Suprapubic skin (tissue), 4 donors: ENCODE results near the gene PTGIS. TPM values are rescaled to one million over a fixed set of nuclear protein-coding genes. Genes with fewer than 3 reads are reported as not detected.
A peak's percentile ranks its signal among the peaks of the same experiment; 100 is the strongest.

ENCODE experiments used
- DNase-seq, 2 donors: peaks; one replicate each; pipeline ENCODE4 v3.0.0-alpha.2; 2019; ENCODE audit warnings: low spot score in 2 of 2
- H3K27ac ChIP-seq: fragments of 200-600 bp; sonication (generic); one replicate; pipeline ENCODE4 v1.5.1; 2019
- H3K27me3 ChIP-seq: fragments of 200-600 bp; sonication (generic); one replicate; pipeline ENCODE4 v1.5.1; 2019
- H3K36me3 ChIP-seq: fragments of 200-600 bp; sonication (generic); one replicate; pipeline ENCODE4 v1.5.1; 2019
- H3K4me1 ChIP-seq: fragments of 200-600 bp; sonication (generic); one replicate; pipeline ENCODE4 v1.5.1; 2019
- H3K4me3 ChIP-seq: fragments of 200-600 bp; sonication (generic); one replicate; pipeline ENCODE4 v1.5.1; 2019; ENCODE audit warnings: mild to moderate bottlenecking
- H3K9me3 ChIP-seq: fragments of 200-600 bp; sonication (generic); one replicate; pipeline ENCODE4 v1.5.1; 2019
- CTCF ChIP-seq, 2 donors: fragments of 200-600 bp in 1 of 2; fragments of 450-650 bp in 1 of 2; sonication (generic) in 1 of 2; IDR thresholded peaks; one replicate each; pipeline ENCODE4 v1.5.1; 2016 to 2019; ENCODE audit warnings: antibody characterized with exemption in 2 of 2, mild to moderate bottlenecking in 1 of 2, moderate library complexity in 1 of 2
- EP300 ChIP-seq: sonication (generic); formaldehyde crosslinking; IDR thresholded peaks from one replicate; pipeline ENCODE4 v1.6.1; 2017; ENCODE audit warnings: antibody characterized with exemption
- POLR2A ChIP-seq, 2 donors: fragments of 450-650 bp; IDR thresholded peaks; one replicate each; pipeline ENCODE4 v1.6.1; 2017; ENCODE audit warnings: antibody characterized with exemption in 2 of 2, mild to moderate bottlenecking in 2 of 2, moderate library complexity in 2 of 2
- POLR2AphosphoS5 ChIP-seq, 3 donors: sonication (generic); formaldehyde crosslinking; IDR thresholded peaks; one replicate each; pipeline ENCODE4 v1.6.1; 2017; ENCODE audit warnings: antibody characterized with exemption in 3 of 3
- WGBS: methylation state at CpG from one replicate; pipeline ENCODE4 v1.1.5; 2018; 5-methylcytosine and 5-hydroxymethylcytosine counted together
- total RNA-seq, 4 donors: library from RNA; depleted of rRNA; stranded (reverse); fragments of >200 nt; gene quantifications; one replicate each; pipeline ENCODE4 v1.1.0, GENCODE V29; 2016

Gene PTGIS
- total RNA-seq, 4 donors from 2014 or later = 4.3 to 14.4 (median 7.0) TPM

GRCh38 chr20:49593466-49594142 lies 25.7 kb upstream of the PTGIS start:
- WGBS = 72% methylated on average over 14 of the region's 15 CpGs
- Histone ChIP-seq H3K4me3 (no peak overlapping the region), H3K36me3 (no peaks in the 10 kb centered on the region), H3K27ac (peak overlapping the region; percentile 50), H3K27me3 (no peaks in the 10 kb centered on the region), H3K9me3 (no peaks in the 10 kb centered on the region), H3K4me1 (peaks cover 15% of the 10 kb centered on the region)
- no peak for DNase-seq
- no peak for TF ChIP-seq CTCF (IDR thresholded peaks at IDR 0.05)
- no peak for TF ChIP-seq EP300
- no peak for TF ChIP-seq POLR2AphosphoS5 (IDR thresholded peaks at IDR 0.05)
- TF ChIP-seq POLR2A (IDR thresholded peaks at IDR 0.05) = no peak

GRCh38 chr20:49592120-49592519 lies 24.2 kb upstream of the PTGIS start:
- Histone ChIP-seq H3K4me3 (no peak overlapping the region), H3K9me3 (no peaks in the 10 kb centered on the region), H3K36me3 (no peaks in the 10 kb centered on the region), H3K27ac (peak overlapping the region; percentile 11), H3K27me3 (peaks cover 3% of the 10 kb centered on the region), H3K4me1 (peaks cover 15% of the 10 kb centered on the region)
- no peak for DNase-seq
- TF ChIP-seq POLR2A (IDR thresholded peaks at IDR 0.05) (no peak), EP300 (no peak), CTCF (IDR thresholded peaks at IDR 0.05) (no peak), POLR2AphosphoS5 (IDR thresholded peaks at IDR 0.05) (no peak)

GRCh38 chr20:49591217-49591865 lies 23.4 kb upstream of the PTGIS start:
- no peak for DNase-seq
- H3K27ac ChIP-seq = peak overlapping the region; percentile 39

GRCh38 chr20:49590163-49591017 lies 22.5 kb upstream of the PTGIS start:
- TF ChIP-seq POLR2AphosphoS5 (IDR thresholded peaks at IDR 0.05) (no peak), EP300 (no peak), CTCF (IDR thresholded peaks at IDR 0.05) (no peak), POLR2A (IDR thresholded peaks at IDR 0.05) (no peak)
- no peak for DNase-seq
- 86% methylated on average over 8 of the region's 8 CpGs for WGBS
- H3K27me3 ChIP-seq = peaks cover 3% of the 10 kb centered on the region
- H3K9me3 ChIP-seq = no peaks in the 10 kb centered on the region
- H3K4me1 ChIP-seq = peaks cover 17% of the 10 kb centered on the region
- no peak overlapping the region for H3K4me3 ChIP-seq
- no peak overlapping the region for H3K27ac ChIP-seq
- H3K36me3 ChIP-seq = no peaks in the 10 kb centered on the region

More at GRCh38 chr20:49591217-49591865, 23.4 kb upstream of the PTGIS start:
- no peak overlapping the region for H3K4me3 ChIP-seq
- H3K27me3 ChIP-seq = peaks cover 3% of the 10 kb centered on the region
- H3K4me1 ChIP-seq = peaks cover 15% of the 10 kb centered on the region
- no peaks in the 10 kb centered on the region for H3K36me3 ChIP-seq
- 60% methylated on average over 4 of the region's 4 CpGs for WGBS
- H3K9me3 ChIP-seq = no peaks in the 10 kb centered on the region
- TF ChIP-seq EP300 (no peak), CTCF (IDR thresholded peaks at IDR 0.05) (no peak), POLR2A (IDR thresholded peaks at IDR 0.05) (no peak), POLR2AphosphoS5 (IDR thresholded peaks at IDR 0.05) (no peak)

- TF ChIP-seq CTCF (IDR thresholded peaks at IDR 0.05) (no peak), POLR2A (IDR thresholded peaks at IDR 0.05) (no peak), POLR2AphosphoS5 (IDR thresholded peaks at IDR 0.05) (no peak), EP300 (no peak)
- WGBS = 93% methylated on average over 6 of the region's 6 CpGs
- Histone ChIP-seq H3K4me3 (no peak overlapping the region), H3K4me1 (peaks cover 20% of the 10 kb centered on the region), H3K27me3 (peaks cover 3% of the 10 kb centered on the region), H3K27ac (no peak overlapping the region), H3K9me3 (no peaks in the 10 kb centered on the region), H3K36me3 (no peaks in the 10 kb centered on the region)
- no peak for DNase-seq
Observed at GRCh38 chr20:49589747-49590146, 21.8 kb upstream of the PTGIS start.
